T47D (cell line): ENCODE data around the gene GCK.

Experiments
- DNase-seq, 2 experiments: peaks; one replicate each; pipeline versions ENCODE4 v3.0.0 to v3.0.0-alpha.2; 2011 to 2012; ENCODE audit warnings: low read depth in 1 of 2, low spot score in 1 of 2
- JUND ChIP-seq: IDR thresholded peaks from 2 replicates; pipeline ENCODE4 v1.6.1; 2012; ENCODE audit warnings: low read depth
- in situ Hi-C: cut with HindIII; loops from 2 replicates; pipeline ENCODE4 v1.10.0; 2016; ENCODE audit warnings: low sequenced_read_pairs, low pct_unique_long_range_greater_than_20kb

Gene GCK

GRCh38 chr7:44161371-44161770 is 27.9 kb downstream of the GCK start:
- DNase-seq, result no peak
- TF ChIP-seq JUND, result no peak
- in situ Hi-C loops, result no loop called here

GRCh38 chr7:44159824-44160630 is 29.2 kb downstream of the GCK start:
- no peak for DNase-seq
- TF ChIP-seq JUND, result no peak
- in situ Hi-C loops, result no loop called here

- in situ Hi-C loops, result no loop called here
- no peak for TF ChIP-seq JUND
Observed at GRCh38 chr7:44158873-44159631, 30.2 kb downstream of the GCK start.

GRCh38 chr7:44158096-44158872 is 31.0 kb downstream of the GCK start:
- no peak for DNase-seq
- in situ Hi-C loops, result no loop called here
- TF ChIP-seq JUND, result no peak

More at GRCh38 chr7:44158873-44159631, 30.2 kb downstream of the GCK start:
- no peak for DNase-seq

GRCh38 chr7:44157116-44158080 is 31.8 kb downstream of the GCK start:
- no peak for TF ChIP-seq JUND
- in situ Hi-C loops, result no loop called here
- peak in 1 of 2 experiments; percentile 13 for DNase-seq

- in situ Hi-C loops, result no loop called here
- TF ChIP-seq JUND, result no peak
- no peak for DNase-seq
Observed at GRCh38 chr7:44156453-44157010, 32.7 kb downstream of the GCK start.

GRCh38 chr7:44155191-44156185 is 33.8 kb downstream of the GCK start:
- no peak for TF ChIP-seq JUND
- in situ Hi-C loops, result no loop called here
- DNase-seq, result no peak

GRCh38 chr7:44154703-44155102 is 34.5 kb downstream of the GCK start:
- in situ Hi-C loops, result no loop called here
- no peak for TF ChIP-seq JUND
- no peak for DNase-seq

- in situ Hi-C loops, result no loop called here
- no peak for DNase-seq
- no peak for TF ChIP-seq JUND
Observed at GRCh38 chr7:44153948-44154335, 35.3 kb downstream of the GCK start.
